Trophoblast cell (in vitro differentiated cells and primary cell): ENCODE measurements around the gene FBRSL1.

Experiments used
- DNase-seq, 2 donors: peaks; one replicate each; pipeline ENCODE4 v3.0.0-alpha.2; 2016
- H2AFZ ChIP-seq: 2 replicates; pipeline ENCODE4 v1.6.1; 2013; ENCODE audit warnings: low read length, moderate library complexity, mild to moderate bottlenecking; ENCODE audit not compliant: insufficient read depth, poor library complexity
- H2AK5ac ChIP-seq: 2 replicates; pipeline ENCODE4 v1.6.1; 2013; ENCODE audit warnings: mild to moderate bottlenecking, low read length
- H2BK120ac ChIP-seq: 2 replicates; pipeline ENCODE4 v1.6.1; 2013; ENCODE audit warnings: low read length, mild to moderate bottlenecking, moderate library complexity; ENCODE audit not compliant: insufficient read depth, poor library complexity
- H2BK12ac ChIP-seq: 2 replicates; pipeline ENCODE4 v1.6.1; 2013; ENCODE audit warnings: mild to moderate bottlenecking, low read length, moderate library complexity
- H2BK5ac ChIP-seq: 2 replicates; pipeline ENCODE4 v1.6.1; 2013; ENCODE audit warnings: low read length, low read depth, moderate library complexity, mild to moderate bottlenecking; ENCODE audit not compliant: poor library complexity
- H3K14ac ChIP-seq: 2 replicates; pipeline ENCODE4 v1.6.1; 2013; ENCODE audit warnings: mild to moderate bottlenecking, low read length
- H3K18ac ChIP-seq: 2 replicates; pipeline ENCODE4 v1.6.1; 2013; ENCODE audit warnings: mild to moderate bottlenecking, low read length
- H3K23ac ChIP-seq: 2 replicates; pipeline ENCODE4 v1.6.1; 2013; ENCODE audit warnings: low read length
- H3K27ac ChIP-seq: 2 replicates; pipeline ENCODE4 v1.5.1; 2013; ENCODE audit warnings: low read depth, mild to moderate bottlenecking, inconsistent platforms, low read length, moderate library complexity
- H3K27me3 ChIP-seq: 2 replicates; pipeline ENCODE4 v1.6.1; 2013; ENCODE audit warnings: inconsistent platforms, mild to moderate bottlenecking, low read length, moderate library complexity; ENCODE audit not compliant: insufficient read depth
- H3K36me3 ChIP-seq, 2 experiments: 1 replicate in 1 of 2; 2 replicates in 1 of 2; pipeline ENCODE4 v1.6.1; 2013; ENCODE audit warnings: low read length in 2 of 2, mild to moderate bottlenecking in 2 of 2, moderate library complexity in 1 of 2; ENCODE audit not compliant: insufficient read depth in 2 of 2, control insufficient read depth in 1 of 2
- H3K4ac ChIP-seq: 2 replicates; pipeline ENCODE4 v1.6.1; 2013; ENCODE audit warnings: low read depth, mild to moderate bottlenecking, low read length, moderate library complexity
- H3K4me1 ChIP-seq, 2 experiments: 1 replicate in 1 of 2; 2 replicates in 1 of 2; pipeline ENCODE4 v1.6.1; 2013; ENCODE audit warnings: low read length in 2 of 2, mild to moderate bottlenecking in 2 of 2, moderate library complexity in 1 of 2; ENCODE audit not compliant: insufficient read depth in 2 of 2, control insufficient read depth in 1 of 2
- H3K4me2 ChIP-seq: 2 replicates; pipeline ENCODE4 v1.6.1; 2013; ENCODE audit warnings: inconsistent platforms, mild to moderate bottlenecking, low read length, moderate library complexity
- H3K4me3 ChIP-seq: 2 replicates; pipeline ENCODE4 v1.5.1; 2013; ENCODE audit warnings: mild to moderate bottlenecking, low read depth, low read length, inconsistent platforms
- H3K79me1 ChIP-seq: one replicate; pipeline ENCODE4 v1.6.1; 2013; ENCODE audit warnings: low read length
- H3K79me2 ChIP-seq: 2 replicates; pipeline ENCODE4 v1.6.1; 2013; ENCODE audit warnings: low read length, mild to moderate bottlenecking; ENCODE audit not compliant: control insufficient read depth, insufficient read depth, poor library complexity
- H3K9ac ChIP-seq: 2 replicates; pipeline ENCODE4 v1.6.1; 2013; ENCODE audit warnings: mild to moderate bottlenecking, low read length
- H3K9me3 ChIP-seq: 2 replicates; pipeline ENCODE4 v1.6.1; 2013; ENCODE audit warnings: low read depth, mild to moderate bottlenecking, control low read depth, inconsistent platforms, low read length; ENCODE audit not compliant: insufficient read depth
- H4K12ac ChIP-seq: 2 replicates; pipeline ENCODE4 v1.6.1; 2013; ENCODE audit warnings: low read depth, mild to moderate bottlenecking, low read length, moderate library complexity
- H4K8ac ChIP-seq: 2 replicates; pipeline ENCODE4 v1.6.1; 2013; ENCODE audit warnings: low read depth, mild to moderate bottlenecking, low read length, moderate library complexity
- H4K91ac ChIP-seq: one replicate; pipeline ENCODE4 v1.6.1; 2013; ENCODE audit warnings: low read depth, mild to moderate bottlenecking, low read length, moderate library complexity
- WGBS: extraction: QIAGEN DNeasy Blood & Tissue Kit; methylation state at CpG from one replicate; pipeline ENCODE4 v1.1.7; 2013; ENCODE audit warnings: missing lambda C conversion rate; ENCODE audit not compliant: insufficient read length, insufficient coverage; ENCODE audit errors: extremely low coverage; 5-methylcytosine and 5-hydroxymethylcytosine counted together

The FBRSL1 gene

GRCh38 chr12:132525833-132526455 lies 36.0 kb downstream of the FBRSL1 start:
- Histone ChIP-seq H4K12ac (no peak overlapping the region), H3K4ac (no peak overlapping the region), H2BK120ac (no peak overlapping the region), H3K23ac (no peak overlapping the region), H3K79me1 (no peaks in the 10 kb centered on the region), H3K18ac (no peak overlapping the region), H3K36me3 (no peaks in the 10 kb centered on the region), H2BK5ac (no peak overlapping the region), H3K14ac (no peak overlapping the region), H3K27me3 (no peaks in the 10 kb centered on the region), H3K79me2 (no peaks in the 10 kb centered on the region), H4K91ac (no peak overlapping the region), H3K4me3 (no peak overlapping the region), H3K9ac (no peak overlapping the region), H3K27ac (no peak overlapping the region), H4K8ac (no peak overlapping the region), H2BK12ac (no peak overlapping the region), H2AFZ (no peak overlapping the region), H3K4me2 (no peak overlapping the region), H3K9me3 (peaks cover 4% of the 10 kb centered on the region), H2AK5ac (no peak overlapping the region), H3K4me1 (no peaks in the 10 kb centered on the region)
- WGBS: no CpG with 5 or more reads among the region's 28 CpGs
- DNase-seq: no peak

GRCh38 chr12:132527186-132527882 lies 37.4 kb downstream of the FBRSL1 start:
- Histone ChIP-seq H3K4me1 (no peaks in the 10 kb centered on the region), H3K23ac (no peak overlapping the region)

GRCh38 chr12:132527883-132528264 lies 37.9 kb downstream of the FBRSL1 start:
- Histone ChIP-seq H3K27me3 (no peaks in the 10 kb centered on the region), H4K8ac (no peak overlapping the region), H3K4me1 (no peaks in the 10 kb centered on the region), H3K36me3 (peaks cover 0 to 3% of the 10 kb centered on the region in 2 experiments), H4K12ac (no peak overlapping the region), H2BK12ac (no peak overlapping the region), H2BK5ac (no peak overlapping the region), H2BK120ac (no peak overlapping the region), H3K79me1 (no peaks in the 10 kb centered on the region), H3K4me3 (no peak overlapping the region), H2AK5ac (no peak overlapping the region), H3K9me3 (peaks cover 20% of the 10 kb centered on the region), H2AFZ (no peak overlapping the region), H3K27ac (no peak overlapping the region), H3K14ac (no peak overlapping the region), H4K91ac (no peak overlapping the region), H3K9ac (no peak overlapping the region), H3K4me2 (no peak overlapping the region), H3K23ac (no peak overlapping the region), H3K4ac (no peak overlapping the region), H3K79me2 (no peaks in the 10 kb centered on the region), H3K18ac (no peak overlapping the region)
- DNase-seq: no peak
- no CpG with 5 or more reads among the region's 11 CpGs for whole genome bisulfite sequencing

More at GRCh38 chr12:132527186-132527882, 37.4 kb downstream of the FBRSL1 start:
- no peak for DNase-seq
- H2BK5ac ChIP-seq: no peak overlapping the region
- no peaks in the 10 kb centered on the region for H3K27me3 ChIP-seq
- no peak overlapping the region for H3K27ac ChIP-seq
- H2AFZ ChIP-seq: no peak overlapping the region
- H3K79me2 ChIP-seq: no peaks in the 10 kb centered on the region
- no peak overlapping the region for H4K91ac ChIP-seq
- H3K9ac ChIP-seq: no peak overlapping the region
- H4K12ac ChIP-seq: no peak overlapping the region
- no peak overlapping the region for H3K4ac ChIP-seq
- no peak overlapping the region for H3K4me2 ChIP-seq
- WGBS: no CpG with 5 or more reads among the region's 25 CpGs
- H4K8ac ChIP-seq: no peak overlapping the region
- peaks cover 16% of the 10 kb centered on the region for H3K9me3 ChIP-seq
- H3K18ac ChIP-seq: no peak overlapping the region
- peaks cover 0 to 3% of the 10 kb centered on the region in 2 experiments for H3K36me3 ChIP-seq
- H3K4me3 ChIP-seq: no peak overlapping the region
- no peak overlapping the region for H2AK5ac ChIP-seq
- H2BK120ac ChIP-seq: no peak overlapping the region
- no peaks in the 10 kb centered on the region for H3K79me1 ChIP-seq
- H2BK12ac ChIP-seq: no peak overlapping the region
- no peak overlapping the region for H3K14ac ChIP-seq

- Histone ChIP-seq H3K14ac (no peak overlapping the region), H3K27ac (no peak overlapping the region), H3K27me3 (no peaks in the 10 kb centered on the region), H3K4me3 (no peak overlapping the region), H3K9ac (no peak overlapping the region), H3K18ac (no peak overlapping the region), H2BK120ac (no peak overlapping the region), H3K79me2 (no peaks in the 10 kb centered on the region), H3K4me1 (no peaks in the 10 kb centered on the region), H2AK5ac (no peak overlapping the region), H2AFZ (no peak overlapping the region), H3K23ac (no peak overlapping the region), H3K79me1 (no peaks in the 10 kb centered on the region), H3K9me3 (peaks cover 24% of the 10 kb centered on the region), H4K91ac (no peak overlapping the region), H2BK12ac (no peak overlapping the region), H2BK5ac (no peak overlapping the region), H3K36me3 (peaks cover 0 to 6% of the 10 kb centered on the region in 2 experiments), H4K12ac (no peak overlapping the region), H3K4me2 (no peak overlapping the region), H4K8ac (no peak overlapping the region), H3K4ac (no peak overlapping the region)
- DNase-seq: no peak
- no CpG with 5 or more reads among the region's 21 CpGs for WGBS
Measured at GRCh38 chr12:132528564-132529106, 38.7 kb downstream of the FBRSL1 start.
